GM19455 (cell line): Measurements from ENCODE around the gene GPHA2.

Source experiments
- ATAC-seq: cut with Tn5 transposase; IDR thresholded peaks from one replicate; pipeline ENCODE4 v1.9.1; 2021; ENCODE audit not compliant: unreplicated experiment

GPHA2 gene

DNA sequence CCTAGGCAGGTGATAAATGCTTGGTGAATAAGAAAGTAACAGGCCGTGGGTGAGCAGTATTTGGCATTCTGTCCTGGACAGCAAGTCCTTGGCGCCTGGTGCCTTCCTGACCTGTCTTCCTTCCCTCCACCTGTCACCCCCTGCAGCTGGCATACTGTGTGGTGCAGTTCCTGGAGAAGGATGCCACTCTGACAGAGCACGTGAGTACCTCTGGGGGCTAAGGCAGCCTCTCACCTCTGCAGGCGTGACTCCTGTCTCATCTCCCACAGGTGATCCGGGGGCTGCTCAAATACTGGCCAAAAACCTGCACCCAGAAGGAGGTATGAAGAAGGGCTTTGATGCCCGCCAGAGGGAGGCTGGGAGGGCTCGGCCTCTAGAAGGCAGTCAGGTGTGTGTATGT lies 4.4 kb downstream of the GPHA2 start:
- ATAC-seq, result no peak

DNA sequence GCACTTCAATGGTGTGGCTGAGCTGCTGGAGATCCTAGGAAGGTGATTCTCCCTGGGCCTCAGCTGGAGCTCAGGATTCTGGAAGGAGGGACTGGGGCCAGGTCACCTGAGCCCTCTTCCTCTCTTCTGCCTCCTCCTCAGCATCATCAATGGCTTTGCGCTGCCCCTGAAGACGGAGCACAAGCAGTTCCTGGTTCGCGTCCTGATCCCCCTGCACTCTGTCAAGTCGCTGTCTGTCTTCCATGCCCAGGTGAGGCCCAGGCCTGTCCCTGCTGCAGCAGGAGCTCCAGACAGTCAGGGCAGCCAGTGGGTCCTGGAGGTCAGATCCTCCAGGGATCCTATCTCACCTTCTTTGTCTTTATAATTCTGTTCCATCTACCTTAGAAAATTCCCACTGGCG lies 5.4 kb downstream of the GPHA2 start:
- ATAC-seq, result no peak

- no peak for ATAC-seq
These were observed 6.1 kb downstream of the GPHA2 start for GRCh38 chr11:64929625-64930024.

DNA sequence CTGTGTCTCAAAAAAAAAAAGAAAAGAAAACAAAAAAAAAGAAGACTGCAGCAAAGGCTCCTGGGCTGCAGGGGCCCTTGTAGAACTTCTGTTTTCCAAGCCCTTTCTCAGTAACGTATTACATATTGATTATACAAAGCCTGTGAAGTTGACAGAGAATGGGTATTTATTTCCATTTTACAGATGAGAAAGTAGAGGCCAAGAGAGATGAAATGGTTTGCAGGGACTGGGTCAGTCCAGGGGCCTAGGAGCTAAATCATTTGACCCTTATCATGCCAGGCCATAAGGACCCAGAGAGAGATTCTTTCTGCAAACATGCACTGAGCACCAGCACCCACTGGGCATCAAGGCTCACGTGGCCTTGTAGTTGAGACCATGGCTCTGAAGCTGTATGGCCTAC lies 6.7 kb downstream of the GPHA2 start:
- ATAC-seq, result no peak

- ATAC-seq, result no peak
These were observed 9.0 kb downstream of the GPHA2 start for GRCh38 chr11:64926689-64927088.

- no peak for ATAC-seq
These were observed 9.9 kb downstream of the GPHA2 start for GRCh38 chr11:64925536-64926436.

DNA sequence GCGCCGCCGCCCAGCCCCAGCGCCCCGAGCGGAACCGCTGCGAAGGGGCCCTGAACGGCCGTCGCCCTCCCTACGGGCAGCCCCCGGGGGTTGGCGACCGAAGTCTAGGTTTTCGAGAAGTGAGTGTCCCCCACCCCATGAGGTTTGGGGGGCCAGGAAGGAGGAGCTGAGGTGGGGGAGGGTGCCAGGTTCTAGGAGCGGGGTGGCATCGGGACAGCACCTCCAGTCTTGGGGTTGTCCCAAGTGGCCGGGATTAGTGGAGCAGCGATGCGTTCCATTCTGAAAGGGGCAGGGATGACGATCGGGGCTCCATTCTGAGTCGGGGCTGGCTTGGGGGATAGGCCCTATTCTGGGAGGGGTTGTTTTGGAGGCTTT lies 10.8 kb downstream of the GPHA2 start:
- ATAC-seq, result no peak

DNA sequence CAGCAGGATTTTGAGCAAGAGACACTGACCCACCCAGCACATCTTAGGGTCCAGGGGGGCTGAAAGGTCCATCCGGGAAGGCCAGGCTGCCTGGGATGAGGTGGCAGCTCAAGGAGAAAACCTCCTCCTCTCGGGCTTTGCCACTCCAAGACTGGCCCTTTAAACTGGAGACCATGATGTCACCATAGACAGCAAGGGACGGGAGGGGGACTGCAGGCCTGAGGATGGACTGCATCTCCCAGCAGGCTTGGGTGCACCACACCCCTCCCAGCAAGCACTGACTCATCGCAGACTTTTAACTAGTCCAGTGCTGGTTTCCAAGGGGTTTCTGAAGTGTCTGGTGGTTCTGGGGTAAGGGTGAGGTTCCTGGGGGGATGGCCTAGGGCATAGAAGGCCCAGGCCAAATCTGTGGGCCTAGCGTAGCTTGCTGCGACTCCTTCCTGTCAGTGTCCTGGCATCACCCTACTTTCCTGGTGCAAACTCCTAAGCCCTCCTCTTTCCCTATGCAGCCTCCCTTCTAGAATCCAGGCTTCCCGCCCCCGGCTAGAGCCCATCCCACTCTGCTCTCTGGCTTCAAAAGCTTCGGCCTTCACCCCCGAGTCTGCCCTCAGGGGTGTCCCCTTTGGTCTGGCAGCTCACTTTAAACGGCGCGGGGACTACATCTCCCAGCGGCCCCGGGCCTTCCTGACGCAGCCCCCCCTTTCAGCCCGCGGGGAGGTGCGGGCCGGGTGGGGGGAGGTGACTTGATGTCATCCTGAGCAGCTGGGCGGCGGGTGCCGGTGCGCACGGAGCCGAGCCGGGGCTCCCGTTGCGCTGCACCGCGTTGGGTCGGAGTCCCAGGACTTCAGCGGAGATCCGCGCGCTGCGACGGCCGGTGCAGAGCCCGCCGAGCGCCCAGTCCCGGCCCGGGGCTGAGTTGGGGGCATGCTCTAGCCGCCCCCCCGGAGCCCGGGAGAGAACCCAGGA lies 11.5 kb downstream of the GPHA2 start, which contains the start of gene PPP2R5B:
TSS of gene PPP2R5B (plus strand) at position 746 of the 966 bp plus-strand sequence. CDS start 1,046 bp downstream, outside the sequence.
- peak; percentile 73 for ATAC-seq

DNA sequence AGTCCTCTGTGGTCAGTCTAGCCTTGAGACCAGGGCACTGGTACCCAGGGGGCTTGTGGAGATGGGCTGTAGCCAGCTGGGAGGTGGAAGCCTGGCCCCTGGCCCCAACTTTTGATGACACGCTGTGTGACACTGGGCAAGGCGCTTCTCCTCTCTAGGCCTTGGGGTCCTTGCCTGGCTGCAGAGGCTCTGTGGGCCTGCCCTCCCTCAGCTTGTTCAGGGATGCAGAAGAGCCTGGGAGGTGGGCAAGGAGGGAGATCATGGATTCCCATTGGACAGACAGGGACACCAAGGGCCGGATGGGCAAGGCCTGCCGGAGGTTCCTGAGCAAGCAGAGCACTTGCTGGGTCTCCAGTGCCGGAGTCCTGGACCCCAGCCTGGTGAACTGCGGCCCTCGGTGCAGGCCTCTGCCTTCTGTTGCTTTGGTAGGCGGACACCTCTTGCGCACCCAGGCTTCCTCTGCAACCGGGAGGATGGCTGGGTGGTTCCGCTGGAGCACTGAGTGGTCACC lies 12.5 kb downstream of the GPHA2 start:
- ATAC-seq, result no peak

GRCh38 chr11:64921384-64921783 lies 14.3 kb downstream of the GPHA2 start:
- ATAC-seq, result no peak

DNA sequence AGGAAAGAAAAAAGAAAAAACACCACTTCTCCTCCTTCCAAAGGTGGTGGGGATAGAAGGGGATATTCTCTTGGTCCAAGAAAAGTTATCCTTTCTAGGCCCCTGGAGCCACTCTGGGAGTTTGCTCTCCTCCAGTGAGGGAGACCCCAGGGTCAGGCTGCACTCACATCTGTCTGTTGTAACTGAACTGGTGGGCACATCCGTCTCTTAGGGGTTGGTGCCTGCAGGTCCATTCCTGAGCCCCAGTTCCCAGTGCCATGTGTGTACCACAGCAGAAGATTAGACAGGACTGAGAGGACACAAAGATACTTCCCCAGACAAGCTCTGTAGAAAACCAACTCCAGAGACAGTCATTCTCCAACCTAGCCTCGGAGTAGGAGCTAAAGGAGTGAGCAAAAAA lies 15.6 kb downstream of the GPHA2 start:
- ATAC-seq, result no peak

DNA sequence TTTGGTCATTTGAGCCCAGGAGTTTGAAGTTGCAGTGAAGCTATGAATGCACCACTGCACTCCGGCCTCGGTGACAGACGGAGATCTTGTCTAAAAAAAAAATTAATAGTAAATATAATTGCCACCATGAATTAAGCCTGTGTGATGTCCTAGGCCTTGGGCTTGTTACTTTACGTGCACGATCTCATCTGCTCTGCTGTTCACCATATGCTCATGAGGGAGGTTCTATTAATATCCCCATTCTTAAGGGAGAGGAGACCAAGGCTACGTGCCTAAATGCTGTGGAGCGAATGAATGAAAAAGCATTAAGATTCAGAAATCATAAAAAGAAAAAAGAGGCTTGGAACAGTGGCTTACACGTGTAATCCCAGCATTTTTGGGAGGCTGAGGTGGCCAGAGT lies 16.1 kb downstream of the GPHA2 start:
- ATAC-seq, result no peak

GRCh38 chr11:64918017-64918416 lies 17.7 kb downstream of the GPHA2 start:
- no peak for ATAC-seq

- ATAC-seq, result no peak
These were observed 18.1 kb downstream of the GPHA2 start for GRCh38 chr11:64917663-64917995.

DNA sequence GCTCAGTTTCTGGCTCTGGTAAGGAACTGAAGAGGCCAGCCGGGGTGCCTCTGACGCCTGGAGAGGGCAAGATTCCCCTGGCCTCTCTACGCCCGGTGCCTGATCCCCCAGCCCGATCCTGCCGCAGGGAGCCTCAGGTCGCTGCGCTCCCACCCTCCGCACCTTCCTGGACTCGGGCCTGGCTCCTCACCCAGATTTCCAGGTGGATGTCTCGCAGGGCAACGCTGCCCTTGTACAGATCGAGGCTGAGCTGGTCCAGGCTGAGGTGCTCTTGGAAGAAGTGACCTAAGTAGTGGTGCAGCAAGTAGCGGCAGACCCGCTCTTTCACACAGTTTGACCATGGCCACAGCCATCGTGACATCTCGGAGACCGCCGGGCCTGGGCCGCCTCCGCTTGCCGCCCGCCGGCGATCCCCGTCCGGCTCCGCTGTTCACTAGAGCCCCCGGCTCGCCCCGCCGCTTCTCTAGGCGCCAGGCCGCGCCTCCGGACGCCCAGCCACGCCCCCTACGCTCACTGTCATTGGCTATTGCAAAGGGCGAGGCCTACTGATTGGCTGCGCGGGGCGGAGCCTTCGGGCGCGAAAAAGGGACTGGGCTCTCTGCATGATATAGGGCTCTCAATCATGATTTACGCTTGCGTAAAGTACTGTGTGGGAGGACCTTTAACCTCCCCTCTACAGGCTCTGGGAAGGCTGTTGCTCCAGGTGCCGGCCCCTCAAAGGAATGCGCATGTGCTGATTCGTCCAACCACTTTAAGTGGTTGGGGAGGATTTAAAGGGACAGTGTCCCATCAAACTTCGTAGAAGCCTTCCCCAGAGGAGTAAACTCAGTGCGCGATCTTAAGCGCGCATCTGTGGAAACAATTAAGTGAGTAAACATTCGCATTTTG lies 18.7 kb downstream of the GPHA2 start, which contains the start of gene ATG2A:
TSS of gene ATG2A (minus strand) at position 435 of the 888 bp plus-strand sequence. CDS start at position 361, 74 bp downstream.
- peak; percentile 89 for ATAC-seq

GRCh38 chr11:64916040-64916774 lies 19.5 kb downstream of the GPHA2 start:
- ATAC-seq, result no peak

- no peak for ATAC-seq
These were observed 20.3 kb downstream of the GPHA2 start for GRCh38 chr11:64915376-64915887.

DNA sequence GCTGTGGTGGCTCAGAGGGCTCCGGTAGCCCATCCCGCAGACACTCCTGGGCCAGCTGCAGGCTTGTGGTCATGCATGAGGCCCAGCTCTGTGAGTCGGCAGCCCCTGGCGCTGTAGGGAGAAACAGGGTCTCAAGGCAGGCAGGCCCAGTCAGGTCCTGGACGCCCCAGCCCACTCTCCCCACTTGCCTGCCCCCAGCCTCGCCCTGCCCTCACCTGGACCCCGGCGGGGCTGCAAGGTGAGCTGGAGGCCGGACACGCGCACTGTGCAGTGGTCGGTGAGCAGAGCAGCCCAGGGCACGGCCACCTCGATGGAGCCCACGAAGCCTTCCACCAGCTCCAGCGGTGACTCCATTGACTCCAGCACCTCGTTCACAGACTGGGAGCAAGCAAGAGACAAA lies 21.6 kb downstream of the GPHA2 start:
- ATAC-seq, result no peak

DNA sequence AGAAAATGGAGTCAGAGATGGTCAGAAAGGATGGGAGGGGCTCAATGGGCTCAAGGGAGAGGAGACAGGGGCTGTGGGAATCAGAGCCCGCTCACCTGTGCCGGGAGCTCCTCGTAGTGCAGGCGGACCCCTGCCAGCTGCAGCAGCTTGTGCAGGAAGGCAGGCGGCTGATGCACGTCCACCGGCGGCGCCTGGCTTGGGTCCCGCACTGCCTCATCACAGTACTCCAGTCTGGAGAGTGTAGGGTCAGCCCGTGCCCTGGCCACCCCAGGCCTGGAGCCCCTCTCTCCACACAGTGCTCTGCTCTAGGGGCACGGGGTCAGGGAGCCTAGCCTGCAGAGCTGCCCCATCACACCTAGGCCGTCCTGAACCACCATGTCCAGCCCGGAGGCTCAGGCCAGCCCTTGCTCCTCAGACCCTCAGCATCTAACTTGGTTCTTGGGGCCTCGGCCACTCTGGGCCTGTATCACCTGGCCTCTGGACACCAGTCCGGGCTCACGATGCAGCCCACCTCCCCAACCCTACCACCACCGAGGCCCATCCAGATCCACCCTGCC lies 22.4 kb downstream of the GPHA2 start:
- no peak for ATAC-seq
